Measurements from ENCODE around the gene TM4SF18.

The TM4SF18 gene

GRCh38 chr3:149325581-149325980 lies 7.9 kb downstream of the TM4SF18 start:
- DNase-seq: no peak

GRCh38 chr3:149324332-149324731 lies 9.1 kb downstream of the TM4SF18 start:
- DNase-seq: no peak

- no peak for DNase-seq
Observed at GRCh38 chr3:149321640-149322039, 11.8 kb downstream of the TM4SF18 start.

GRCh38 chr3:149321136-149321535 lies 12.3 kb downstream of the TM4SF18 start:
- no peak for DNase-seq

- no peak for DNase-seq
Observed at GRCh38 chr3:149319750-149320149, 13.7 kb downstream of the TM4SF18 start.

GRCh38 chr3:149317072-149317471 lies 16.4 kb downstream of the TM4SF18 start:
- DNase-seq: no peak

GRCh38 chr3:149316437-149316836 lies 17.0 kb downstream of the TM4SF18 start:
- peak in 1 of 2 experiments; percentile 10 for DNase-seq

- no peak for DNase-seq
Observed at GRCh38 chr3:149315694-149316093, 17.7 kb downstream of the TM4SF18 start.

- peak; percentile 32 to 64 for DNase-seq
Observed at GRCh38 chr3:149314807-149315578, 18.4 kb downstream of the TM4SF18 start.

- DNase-seq: no peak
Observed at GRCh38 chr3:149313542-149313941, 19.9 kb downstream of the TM4SF18 start.

GRCh38 chr3:149310796-149311534 lies 22.5 kb downstream of the TM4SF18 start:
- no peak for DNase-seq

- DNase-seq: no peak
Observed at GRCh38 chr3:149307435-149307783, 26.0 kb downstream of the TM4SF18 start.

GRCh38 chr3:149306751-149307434 lies 26.5 kb downstream of the TM4SF18 start:
- no peak for DNase-seq

- no peak for DNase-seq
Observed at GRCh38 chr3:149305376-149305775, 28.1 kb downstream of the TM4SF18 start.

- DNase-seq: peak; percentile 65 to 95
Observed at GRCh38 chr3:149299938-149300801, 33.3 kb downstream of the TM4SF18 start.

- no peak for DNase-seq
Observed at GRCh38 chr3:149296972-149297371, 36.5 kb downstream of the TM4SF18 start.

GRCh38 chr3:149292666-149293065 lies 40.8 kb downstream of the TM4SF18 start:
- DNase-seq: no peak

- no peak for DNase-seq
Observed at GRCh38 chr3:149291178-149291577, 42.3 kb downstream of the TM4SF18 start.

GRCh38 chr3:149288655-149289054 lies 44.8 kb downstream of the TM4SF18 start:
- no peak for DNase-seq

GRCh38 chr3:149284034-149284433 lies 49.4 kb downstream of the TM4SF18 start:
- no peak for DNase-seq

- DNase-seq: no peak
Observed at GRCh38 chr3:149283401-149283800, 50.0 kb downstream of the TM4SF18 start.

- DNase-seq: no peak
Observed at GRCh38 chr3:149282836-149283235, 50.6 kb downstream of the TM4SF18 start.

GRCh38 chr3:149282322-149282721 lies 51.1 kb downstream of the TM4SF18 start:
- no peak for DNase-seq
